Fibroblast of pulmonary artery (primary cell): ENCODE results near the gene STPG3.
A peak's percentile ranks its signal among the peaks of the same experiment; 100 is the strongest.

Experiments used
- DNase-seq: peaks from one replicate; pipeline ENCODE4 v3.0.0-alpha.2; 2010; ENCODE audit warnings: low read depth
- H3K4me3 ChIP-seq: replicated peaks from 2 replicates; pipeline ENCODE4 v1.5.1; 2011; ENCODE audit warnings: low read depth, mild to moderate bottlenecking, control low read depth, low read length, moderate library complexity
- CTCF ChIP-seq: IDR thresholded peaks from 2 replicates; pipeline ENCODE4 v1.5.1; 2011; ENCODE audit warnings: mild to moderate bottlenecking, control low read depth, low read length, inconsistent platforms; ENCODE audit errors: missing control alignments

Gene STPG3

GRCh38 chr9:137222190-137223077 lies 28.7 kb upstream of the STPG3 start, which contains the start of gene RNF208:
Gene RNF208 (minus strand): TSS chr9:137222240. CDS start chr9:137221212, 1,028 bp downstream.
- DNase-seq = no peak
- peak within 1 kb of the TSS; percentile 48 for H3K4me3 ChIP-seq
- no peak for TF ChIP-seq CTCF

DNA sequence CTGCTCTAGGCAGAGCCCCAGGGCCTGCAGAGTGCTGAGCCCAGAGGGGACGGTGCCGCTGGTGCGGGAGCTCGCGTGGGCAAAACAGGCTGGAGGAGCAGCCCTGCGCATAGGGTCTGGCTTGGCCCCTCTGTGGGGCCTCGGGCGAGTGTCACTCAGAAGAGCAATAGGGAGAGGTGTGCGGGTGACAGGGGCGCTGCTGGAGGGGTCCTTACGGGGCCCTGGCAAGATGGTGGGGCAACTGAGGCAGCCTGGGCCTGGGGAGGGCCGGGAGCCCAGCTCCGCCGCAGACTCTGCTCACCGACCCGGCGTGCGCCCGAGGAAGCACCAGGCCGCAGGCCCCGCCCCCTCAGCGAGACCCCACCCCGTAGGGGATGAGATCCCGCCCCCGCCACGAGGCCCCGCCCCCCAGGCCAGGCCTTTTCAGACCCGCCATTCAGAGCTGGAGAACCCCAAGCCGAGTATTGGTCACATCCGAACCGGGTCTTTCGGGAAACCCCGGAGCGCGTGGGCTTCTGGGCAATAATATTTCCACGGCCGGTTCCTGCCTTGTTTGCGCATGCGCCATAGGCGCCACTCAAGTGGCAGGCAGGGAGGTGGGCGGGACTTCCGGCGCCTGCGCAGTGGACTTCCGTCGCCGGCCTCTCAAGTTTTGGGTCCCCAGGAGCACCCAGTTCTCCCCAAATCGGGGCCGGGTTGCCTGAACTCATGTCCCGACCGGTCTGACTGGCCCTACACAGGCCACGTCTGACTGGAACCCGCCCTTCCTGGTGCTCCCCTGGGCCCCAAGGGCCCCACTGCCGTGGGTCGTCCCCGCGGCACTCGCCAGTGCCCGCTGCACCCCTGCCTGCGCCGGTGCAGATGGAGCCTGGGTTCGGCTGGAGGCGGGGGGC lies 27.8 kb upstream of the STPG3 start:
- TF ChIP-seq CTCF = no peak
- DNase-seq = peak; percentile 99
- H3K4me3 ChIP-seq = peak overlapping the region; percentile 84

DNA sequence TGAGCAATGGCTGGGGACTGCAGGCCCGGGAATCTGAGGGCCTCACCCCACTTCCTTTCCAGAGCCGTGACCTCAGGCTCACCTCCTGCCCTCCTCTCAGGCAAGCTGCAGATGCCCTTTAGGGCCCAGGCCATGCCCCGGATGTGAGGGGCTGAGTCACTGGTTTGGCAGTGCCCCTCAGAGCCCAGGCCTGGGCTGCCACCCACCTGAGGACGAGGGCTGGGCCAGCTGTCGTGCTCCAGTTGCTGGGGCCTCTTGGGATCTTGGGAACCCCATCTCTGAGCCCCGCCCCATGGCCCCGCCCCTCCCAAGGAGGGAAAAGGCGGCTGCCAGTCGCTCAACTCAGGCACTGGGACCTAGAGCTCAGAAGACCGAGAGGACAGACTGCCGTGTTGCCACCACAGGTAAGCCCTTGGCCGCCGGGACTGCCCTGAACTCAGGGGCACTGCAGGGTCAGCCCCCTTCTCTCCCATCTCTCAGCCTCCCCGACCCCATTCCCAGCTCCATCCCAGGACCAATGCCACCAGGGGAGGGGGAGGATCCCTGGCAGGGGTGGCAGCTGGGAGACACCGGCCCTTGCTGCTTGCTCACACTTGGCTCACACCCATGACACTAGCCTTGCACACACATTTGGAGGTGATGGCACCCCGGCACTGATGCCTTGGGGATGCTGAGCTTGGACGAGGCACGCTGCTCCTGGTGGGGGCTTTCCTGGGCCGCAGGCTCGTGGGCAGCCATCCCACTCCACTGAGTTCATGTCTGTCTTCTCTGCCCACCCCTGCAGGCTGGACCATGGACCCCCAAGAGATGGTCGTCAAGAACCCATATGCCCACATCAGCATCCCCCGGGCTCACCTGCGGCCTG lies 26.0 kb upstream of the STPG3 start, which contains the start of gene CYSRT1:
Gene CYSRT1, plus strand, starts transcription at position 345 of the 865 bp plus-strand sequence. Its CDS starts 448 bp downstream, at position 793.
- no peak for DNase-seq
- H3K4me3 ChIP-seq = peak within 1 kb of the TSS; percentile 84
- no peak for TF ChIP-seq CTCF

DNA sequence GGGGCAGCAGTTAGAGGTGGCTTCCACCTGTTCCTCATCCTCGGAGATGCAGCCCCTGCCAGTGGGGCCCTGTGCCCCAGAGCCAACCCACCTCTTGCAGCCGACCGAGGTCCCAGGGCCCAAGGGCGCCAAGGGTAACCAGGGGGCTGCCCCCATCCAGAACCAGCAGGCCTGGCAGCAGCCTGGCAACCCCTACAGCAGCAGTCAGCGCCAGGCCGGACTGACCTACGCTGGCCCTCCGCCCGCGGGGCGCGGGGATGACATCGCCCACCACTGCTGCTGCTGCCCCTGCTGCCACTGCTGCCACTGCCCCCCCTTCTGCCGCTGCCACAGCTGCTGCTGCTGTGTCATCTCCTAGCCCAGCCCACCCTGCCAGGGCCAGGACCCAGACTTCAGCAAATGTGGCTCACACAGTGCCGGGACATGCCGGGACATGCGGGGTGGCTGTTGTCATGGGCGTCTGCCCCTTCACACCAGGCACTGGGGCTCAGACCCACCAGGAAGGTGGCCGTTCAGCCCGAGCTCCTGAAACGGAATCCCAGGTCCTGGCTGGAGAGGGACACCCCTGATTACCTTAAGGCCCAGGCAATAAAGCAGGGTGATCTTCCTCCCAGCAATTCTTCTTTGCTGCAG lies 25.3 kb upstream of the STPG3 start:
- no peak overlapping the region for H3K4me3 ChIP-seq
- no peak for TF ChIP-seq CTCF
- DNase-seq = no peak

GRCh38 chr9:137226338-137227053 lies 24.6 kb upstream of the STPG3 start:
- no peak for TF ChIP-seq CTCF
- H3K4me3 ChIP-seq = no peak overlapping the region
- DNase-seq = no peak
